Measurements from ENCODE around the gene SLC39A11.

DNA sequence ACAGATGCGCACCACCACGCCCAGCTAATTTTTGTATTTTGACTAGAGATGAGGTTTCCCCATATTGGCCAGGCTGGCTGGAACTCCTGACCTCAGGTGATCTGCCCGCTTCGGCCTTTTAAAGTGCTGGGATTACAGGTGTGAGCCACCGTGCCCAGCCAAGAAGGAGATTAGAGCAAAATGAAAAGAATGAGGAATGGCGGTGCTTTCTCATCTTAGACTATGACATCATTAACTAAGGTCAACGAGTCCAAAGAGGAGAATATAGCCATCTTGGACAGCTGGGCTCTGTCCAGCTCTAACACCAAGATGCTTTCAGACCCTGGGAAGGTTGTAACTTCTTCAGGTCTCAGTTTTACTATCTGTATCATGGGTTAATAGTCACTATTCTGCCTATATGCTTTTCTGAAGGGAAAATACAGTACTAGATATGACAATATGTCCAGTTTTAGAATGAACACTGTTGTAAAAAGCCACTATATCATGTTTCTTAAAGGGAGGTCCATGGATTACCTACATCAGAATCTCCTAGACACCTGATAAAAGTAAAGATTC, 76.7 kb downstream of the SLC39A11 start:
- TF ChIP-seq ELF4 (IDR thresholded peaks at IDR 0.05), result no peak
- TF ChIP-seq NFRKB (IDR thresholded peaks at IDR 0.05), result no peak
- TF ChIP-seq BHLHE40 (IDR thresholded peaks at IDR 0.05; ENCODE audit: borderline replicate concordance), result no peak
- no peak for TF ChIP-seq SUZ12 (IDR thresholded peaks at IDR 0.05)
- TF ChIP-seq L3MBTL2 (conservative IDR thresholded peaks at IDR 0.05), result no peak
- TF ChIP-seq FOXK2 (IDR thresholded peaks at IDR 0.05), result no peak
- no peak for TF ChIP-seq SP1 (IDR thresholded peaks at IDR 0.05)
- TF ChIP-seq LEF1 (IDR thresholded peaks at IDR 0.05; ENCODE audit: borderline replicate concordance), result no peak
- TF ChIP-seq ARNT (IDR thresholded peaks at IDR 0.05), result no peak
